Common myeloid progenitor, CD34-positive (primary cell): Measurements from ENCODE around the gene CHST10.

Experiments used
- CTCF ChIA-PET: fragments of 350-600 bp; sonication (Branson Sonifier 250); formaldehyde crosslinking; loops from one replicate; lab custom pipeline; 2021; ENCODE audit warnings: antibody characterized with exemption; lab: Charles Lee
- POLR2A ChIA-PET: fragments of 350-600 bp; sonication (Branson Sonifier 250); formaldehyde crosslinking; loops from one replicate; lab custom pipeline; 2021; ENCODE audit warnings: antibody characterized with exemption; lab: Charles Lee
- DNase-seq, 3 donors: peaks; one replicate each; pipeline versions ENCODE4 v3.0.0 to v3.0.0-alpha.2; 2013
- H3K27ac ChIP-seq, 2 experiments: 1 replicate in 1 of 2; 2 replicates in 1 of 2; pipeline ENCODE4 v1.7.0; 2013; ENCODE audit warnings: inconsistent platforms in 2 of 2, low read length in 2 of 2, mild to moderate bottlenecking in 2 of 2, low read depth in 1 of 2, moderate library complexity in 1 of 2; ENCODE audit not compliant: severe bottlenecking in 2 of 2, insufficient read depth in 1 of 2, poor library complexity in 1 of 2
- H3K27me3 ChIP-seq, 5 experiments: replicated peaks in 2 of 5; 1 replicate in 3 of 5; 2 replicates in 2 of 5; pipeline versions ENCODE4 v1.6.1 to v1.7.0; 2013; ENCODE audit warnings: low read length in 4 of 5, mild to moderate bottlenecking in 2 of 5, moderate library complexity in 2 of 5, inconsistent platforms in 1 of 5; ENCODE audit not compliant: insufficient read depth in 5 of 5, control insufficient read depth in 4 of 5
- H3K36me3 ChIP-seq, 4 experiments: 1 replicate in 2 of 4; 2 replicates in 2 of 4; pipeline versions ENCODE4 v1.6.1 to v1.7.0; 2013; ENCODE audit warnings: low read length in 3 of 4, control low read depth in 1 of 4, mild to moderate bottlenecking in 1 of 4; ENCODE audit not compliant: control insufficient read depth in 4 of 4, insufficient read depth in 4 of 4
- H3K4me1 ChIP-seq, 4 experiments: 1 replicate in 3 of 4; 2 replicates in 1 of 4; pipeline versions ENCODE4 v1.6.1 to v1.7.1; 2013; ENCODE audit warnings: low read length in 3 of 4, mild to moderate bottlenecking in 3 of 4, control low read depth in 1 of 4, inconsistent platforms in 1 of 4, moderate library complexity in 1 of 4; ENCODE audit not compliant: control insufficient read depth in 4 of 4, insufficient read depth in 4 of 4; ENCODE audit errors: control extremely low read depth in 1 of 4
- H3K4me3 ChIP-seq, 7 experiments: 1 replicate in 4 of 7; 2 replicates in 3 of 7; pipeline versions ENCODE4 v1.5.1 to v1.7.0; 2013; ENCODE audit warnings: mild to moderate bottlenecking in 7 of 7, low read length in 6 of 7, moderate library complexity in 6 of 7, inconsistent platforms in 2 of 7, low read depth in 2 of 7, control low read depth in 1 of 7; ENCODE audit not compliant: insufficient read depth in 4 of 7, control insufficient read depth in 1 of 7; ENCODE audit errors: extremely low read depth in 1 of 7
- H3K9me3 ChIP-seq, 5 experiments: 1 replicate in 4 of 5; 2 replicates in 1 of 5; pipeline versions ENCODE4 v1.6.1 to v1.7.1; 2013; ENCODE audit warnings: low read length in 4 of 5, mild to moderate bottlenecking in 2 of 5, inconsistent platforms in 1 of 5, low read depth in 1 of 5, moderate library complexity in 1 of 5; ENCODE audit not compliant: control insufficient read depth in 4 of 5, insufficient read depth in 2 of 5; ENCODE audit errors: control extremely low read depth in 1 of 5
- WGBS: methylation state at CpG from one replicate; pipeline ENCODE4 v1.1.5; 2013; ENCODE audit not compliant: insufficient coverage; 5-methylcytosine and 5-hydroxymethylcytosine counted together

CHST10 gene

GRCh38 chr2:100390001-100390940 lies 27.2 kb downstream of the CHST10 start:
- CTCF ChIA-PET, result interaction anchor here (1.0 to 3.1 kb wide), 3 partner anchors 9 to 131 kb away, joined by 3 to 22 read pairs (median 3); no protein-coding TSS in a partner anchor
- peaks cover 0 to 38% (median 22%) of the 10 kb centered on the region in 4 experiments for H3K36me3 ChIP-seq
- POLR2A ChIA-PET, result no interaction called here
- no peaks in the 10 kb centered on the region for H3K27me3 ChIP-seq
- no peaks in the 10 kb centered on the region for H3K4me1 ChIP-seq
- 90% methylated on average over 12 of the region's 12 CpGs for WGBS
- H3K9me3 ChIP-seq, result no peaks in the 10 kb centered on the region
- H3K27ac ChIP-seq, result no peak overlapping the region
- no peak overlapping the region for H3K4me3 ChIP-seq
- no peak for DNase-seq

- Histone ChIP-seq H3K27ac (no peak overlapping the region), H3K27me3 (no peaks in the 10 kb centered on the region), H3K4me3 (no peak overlapping the region), H3K4me1 (no peaks in the 10 kb centered on the region), H3K36me3 (peaks cover 0 to 28% (median 14%) of the 10 kb centered on the region in 4 experiments), H3K9me3 (no peaks in the 10 kb centered on the region)
- DNase-seq, result no peak
- CTCF ChIA-PET, result interaction anchor here (0.7 to 3.1 kb wide), 4 partner anchors 8 to 126 kb away, joined by 3 to 22 read pairs (median 10); no protein-coding TSS in a partner anchor
- WGBS, result 98% methylated on average over 5 of the region's 6 CpGs
- POLR2A ChIA-PET, result no interaction called here
These were observed 28.8 kb downstream of the CHST10 start for GRCh38 chr2:100388703-100389102.

- Histone ChIP-seq H3K4me1 (no peaks in the 10 kb centered on the region), H3K27me3 (no peaks in the 10 kb centered on the region), H3K27ac (no peak overlapping the region), H3K36me3 (no peaks in the 10 kb centered on the region), H3K4me3 (no peak overlapping the region), H3K9me3 (no peaks in the 10 kb centered on the region)
- DNase-seq, result no peak
- WGBS, result 100% methylated on average over 2 of the region's 5 CpGs
- CTCF ChIA-PET, result interaction anchor here (1.1 to 2.4 kb wide), 3 partner anchors 14 to 122 kb away, joined by 3 to 8 read pairs (median 3); no protein-coding TSS in a partner anchor
- POLR2A ChIA-PET, result no interaction called here
These were observed 33.5 kb downstream of the CHST10 start for GRCh38 chr2:100383954-100384353.

GRCh38 chr2:100383306-100383705 lies 34.2 kb downstream of the CHST10 start:
- ChIA-PET POLR2A (no interaction called here), CTCF (interaction anchor here (1.1 to 1.3 kb wide), 2 partner anchors 13 to 122 kb away, joined by 3 read pairs; no protein-coding TSS in a partner anchor)
- Histone ChIP-seq H3K36me3 (no peaks in the 10 kb centered on the region), H3K4me3 (no peak overlapping the region), H3K27ac (no peak overlapping the region), H3K27me3 (no peaks in the 10 kb centered on the region), H3K9me3 (no peaks in the 10 kb centered on the region), H3K4me1 (no peaks in the 10 kb centered on the region)
- WGBS, result 100% methylated on average over 1 of the region's 3 CpGs
- DNase-seq, result no peak

- POLR2A ChIA-PET, result no interaction called here
- CTCF ChIA-PET, result interaction anchor here (0.7 to 7.1 kb wide), 15 partner anchors 9 to 825 kb away, joined by 3 to 118 read pairs (median 3); no protein-coding TSS in a partner anchor
- Histone ChIP-seq H3K27me3 (no peaks in the 10 kb centered on the region), H3K36me3 (no peaks in the 10 kb centered on the region), H3K4me3 (no peak overlapping the region), H3K4me1 (no peaks in the 10 kb centered on the region), H3K27ac (no peak overlapping the region), H3K9me3 (no peaks in the 10 kb centered on the region)
- peak; percentile 80 to 92 (median 88) for DNase-seq
- WGBS, result 66% methylated on average over 3 of the region's 4 CpGs
These were observed 36.2 kb downstream of the CHST10 start for GRCh38 chr2:100381240-100381639.

- CTCF ChIA-PET, result interaction anchor here (0.7 to 7.1 kb wide), 14 partner anchors 9 to 825 kb away, joined by 3 to 118 read pairs (median 3); no protein-coding TSS in a partner anchor
These were observed 36.8 kb downstream of the CHST10 start for GRCh38 chr2:100380681-100381080.

GRCh38 chr2:100376836-100377235 lies 40.6 kb downstream of the CHST10 start:
- DNase-seq, result no peak

More at GRCh38 chr2:100380681-100381080, 36.8 kb downstream of the CHST10 start:
- no peak for DNase-seq
- no peaks in the 10 kb centered on the region for H3K9me3 ChIP-seq
- no peak overlapping the region for H3K27ac ChIP-seq
- H3K4me1 ChIP-seq, result no peaks in the 10 kb centered on the region
- H3K27me3 ChIP-seq, result no peaks in the 10 kb centered on the region
- no peaks in the 10 kb centered on the region for H3K36me3 ChIP-seq
- no peak overlapping the region for H3K4me3 ChIP-seq
- WGBS, result 100% methylated on average over 1 of the region's 3 CpGs
- POLR2A ChIA-PET, result no interaction called here

More at GRCh38 chr2:100376836-100377235, 40.6 kb downstream of the CHST10 start:
- no peak overlapping the region for H3K27ac ChIP-seq
- WGBS, result 100% methylated on average over 4 of the region's 7 CpGs
- peaks cover 0 to 10% (median 1%) of the 10 kb centered on the region in 5 experiments for H3K9me3 ChIP-seq
- CTCF ChIA-PET, result interaction anchor here (0.8 to 7.1 kb wide), 4 partner anchors 8 to 116 kb away, joined by 3 to 118 read pairs (median 4); no protein-coding TSS in a partner anchor
- H3K36me3 ChIP-seq, result no peaks in the 10 kb centered on the region
- POLR2A ChIA-PET, result no interaction called here
- no peaks in the 10 kb centered on the region for H3K4me1 ChIP-seq
- no peaks in the 10 kb centered on the region for H3K27me3 ChIP-seq
- no peak overlapping the region for H3K4me3 ChIP-seq
